GM21723 (cell line): ENCODE data around the gene CCDC88B.
"Not testable (repeated sequence)": the region's sequence is repeated elsewhere in the genome, so short reads cannot be mapped to it uniquely, and the experiment has no call there.

ENCODE experiments used
- ATAC-seq: cut with Tn5 transposase; IDR thresholded peaks from one replicate; pipeline ENCODE4 v1.9.1; 2021; ENCODE audit warnings: mild to moderate bottlenecking, moderate library complexity; ENCODE audit not compliant: unreplicated experiment

CCDC88B gene

DNA sequence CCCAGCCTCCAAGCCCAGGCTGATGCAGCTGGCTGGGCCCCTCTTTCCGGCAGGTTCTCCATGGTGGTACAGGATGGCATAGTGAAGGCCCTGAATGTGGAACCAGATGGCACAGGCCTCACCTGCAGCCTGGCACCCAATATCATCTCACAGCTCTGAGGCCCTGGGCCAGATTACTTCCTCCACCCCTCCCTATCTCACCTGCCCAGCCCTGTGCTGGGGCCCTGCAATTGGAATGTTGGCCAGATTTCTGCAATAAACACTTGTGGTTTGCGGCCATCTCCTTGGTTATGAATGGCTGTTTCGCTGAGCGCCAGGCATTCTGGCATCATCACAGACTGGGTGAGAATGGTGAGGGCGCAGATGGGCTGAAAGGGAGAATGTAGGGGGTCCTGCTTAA lies 18.5 kb upstream of the CCDC88B start:
- no peak for ATAC-seq

DNA sequence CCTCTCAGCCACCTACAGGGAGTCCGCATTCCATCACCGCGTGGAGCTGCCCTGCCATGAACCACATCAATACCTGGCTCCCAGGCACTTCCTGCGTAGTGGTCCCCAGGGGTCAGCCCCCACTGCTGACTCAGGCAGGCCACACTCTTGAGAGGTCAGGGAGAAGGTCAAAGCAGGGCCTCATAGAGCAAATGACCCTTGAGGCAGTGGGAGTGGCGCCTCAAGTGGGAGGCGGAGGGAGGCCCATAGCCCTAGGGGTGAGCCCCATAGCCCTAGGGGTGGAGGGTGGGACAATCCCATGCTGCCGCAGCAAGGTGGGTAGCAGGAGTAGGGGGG lies 17.1 kb upstream of the CCDC88B start:
- ATAC-seq: no peak

DNA sequence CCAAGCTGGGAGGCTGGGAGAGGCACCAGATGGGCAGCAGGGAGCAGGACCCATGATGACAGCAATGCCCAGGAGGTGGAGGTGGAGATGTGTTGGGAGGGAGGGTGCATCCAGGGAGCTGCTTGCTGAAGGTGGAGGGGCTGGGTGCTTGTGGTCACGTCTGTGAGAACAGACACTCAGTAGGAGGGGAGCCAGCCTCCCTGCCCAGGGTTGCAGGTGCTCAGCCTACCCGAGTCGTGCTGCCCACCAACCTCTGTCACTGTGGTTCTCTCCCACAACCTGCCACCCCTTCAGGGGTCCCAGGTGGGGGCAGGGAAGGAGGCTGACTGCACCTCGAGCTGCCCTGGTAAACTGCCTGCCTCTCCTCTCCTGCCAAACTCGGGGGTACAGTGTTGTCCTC lies 16.6 kb upstream of the CCDC88B start:
- no peak for ATAC-seq

DNA sequence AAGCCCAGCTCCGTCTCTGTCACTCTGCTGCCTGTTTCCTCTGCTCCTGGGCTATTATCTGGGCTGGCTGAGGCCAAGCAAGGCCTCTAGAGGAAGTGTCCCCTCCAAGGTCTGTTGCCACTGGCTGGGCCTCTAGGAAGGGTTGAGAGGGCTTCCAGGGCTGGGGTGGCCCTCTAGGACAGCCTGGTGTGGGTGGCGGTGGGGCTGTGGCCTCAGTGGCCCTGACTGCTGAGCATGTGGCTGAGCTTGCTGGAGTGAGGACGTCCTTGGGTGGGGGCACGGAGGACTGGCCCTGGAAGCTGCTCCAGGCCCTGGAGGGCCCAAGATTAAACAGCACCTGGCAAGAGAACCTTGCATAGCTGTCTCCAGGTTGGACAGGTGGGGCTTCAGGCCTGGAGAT lies 16.0 kb upstream of the CCDC88B start:
- not testable (repeated sequence) for ATAC-seq

DNA sequence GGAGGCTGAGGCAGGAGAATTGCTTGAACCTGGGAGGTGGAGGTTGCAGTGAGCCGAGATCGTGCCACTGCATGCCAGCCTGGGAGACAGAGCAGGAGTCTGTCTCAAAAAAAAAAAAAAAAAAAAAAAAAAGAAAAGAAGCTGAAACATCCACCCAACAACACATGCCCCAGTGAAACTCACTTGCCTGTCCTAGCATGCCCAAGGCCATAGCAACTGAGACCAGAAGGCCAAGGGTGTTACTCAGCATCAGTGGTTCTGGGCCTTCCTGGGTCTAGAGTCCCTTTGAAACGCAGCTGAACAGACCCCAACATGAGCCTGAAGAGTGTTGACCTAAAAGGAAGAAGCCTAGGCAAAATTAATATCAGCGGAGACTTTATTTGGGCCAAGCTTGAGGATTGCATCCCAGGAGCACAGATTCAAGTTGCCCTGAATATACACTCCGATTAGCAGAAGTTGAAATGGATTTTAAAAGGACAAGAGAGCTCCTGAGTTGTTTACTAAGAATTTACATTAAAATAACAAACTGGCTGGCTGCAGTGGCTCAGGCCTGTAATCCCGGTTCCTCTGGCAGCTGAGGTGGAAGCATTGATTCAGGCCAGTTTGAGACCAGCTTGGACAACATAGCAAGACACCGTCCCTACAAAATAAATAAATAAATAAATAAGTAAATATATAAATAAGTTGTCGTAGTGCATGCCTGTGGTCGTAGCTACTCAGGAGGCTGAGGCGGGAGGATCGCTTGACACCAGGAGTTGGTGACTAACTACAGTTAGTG lies 15.1 kb upstream of the CCDC88B start:
- ATAC-seq: no peak

DNA sequence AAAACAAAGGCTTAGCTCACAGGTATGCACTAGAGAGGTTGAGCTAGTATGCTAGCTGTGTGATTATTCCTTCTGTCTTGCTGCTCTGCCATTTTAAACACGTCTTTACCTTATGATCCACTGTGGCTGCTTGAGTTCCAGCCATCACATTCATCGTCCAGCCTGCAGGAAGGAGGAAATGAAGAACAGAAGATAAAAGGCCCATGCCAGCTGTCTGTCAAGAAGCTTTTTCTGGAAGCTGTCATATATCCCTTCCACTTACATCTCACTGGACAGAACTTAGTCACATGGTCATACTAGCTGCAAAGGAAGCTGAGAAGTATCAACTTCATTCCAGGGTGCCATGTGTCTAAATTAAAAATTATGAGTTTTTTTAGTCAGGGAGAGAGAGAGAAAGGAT lies 12.6 kb upstream of the CCDC88B start:
- ATAC-seq: no peak

DNA sequence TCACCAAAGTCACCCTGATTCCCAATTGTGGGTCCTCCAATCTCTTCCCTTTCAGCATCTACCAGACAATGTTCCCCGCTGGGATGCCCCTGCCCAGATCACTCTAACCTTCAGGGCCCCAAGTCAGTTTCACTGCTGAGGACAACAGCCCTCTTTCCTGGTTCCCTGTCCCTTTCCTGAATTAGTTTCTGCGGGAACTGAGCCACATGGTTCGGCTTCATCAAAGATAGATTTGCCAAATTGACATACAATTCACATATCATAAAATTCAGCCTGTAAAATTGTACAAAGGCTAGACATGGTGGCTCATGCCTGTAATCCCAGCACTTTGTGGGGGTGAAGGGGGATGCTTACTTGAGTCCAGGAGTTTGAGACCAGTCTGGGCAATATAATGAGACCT lies 12.0 kb upstream of the CCDC88B start:
- ATAC-seq: no peak

DNA sequence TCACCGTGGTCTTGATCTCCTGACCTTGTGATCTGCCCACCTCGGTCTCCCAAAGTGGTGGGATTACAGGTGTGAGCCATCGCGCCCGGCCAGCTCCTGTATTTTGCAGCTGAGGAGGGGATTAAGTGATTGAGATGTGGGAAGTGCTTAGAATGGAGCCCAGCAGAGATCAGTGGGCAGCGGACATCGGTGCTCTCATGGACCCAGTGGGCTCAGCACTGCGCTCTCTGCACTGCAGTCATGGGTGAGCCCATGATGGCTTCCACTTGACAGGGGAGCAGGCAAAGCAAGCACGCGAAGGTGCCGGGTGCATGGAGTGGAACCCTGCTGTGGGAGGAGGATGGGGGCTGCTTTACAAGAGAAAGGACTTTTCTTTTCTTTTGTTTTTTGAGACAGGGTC lies 9.1 kb upstream of the CCDC88B start:
- ATAC-seq: no peak

DNA sequence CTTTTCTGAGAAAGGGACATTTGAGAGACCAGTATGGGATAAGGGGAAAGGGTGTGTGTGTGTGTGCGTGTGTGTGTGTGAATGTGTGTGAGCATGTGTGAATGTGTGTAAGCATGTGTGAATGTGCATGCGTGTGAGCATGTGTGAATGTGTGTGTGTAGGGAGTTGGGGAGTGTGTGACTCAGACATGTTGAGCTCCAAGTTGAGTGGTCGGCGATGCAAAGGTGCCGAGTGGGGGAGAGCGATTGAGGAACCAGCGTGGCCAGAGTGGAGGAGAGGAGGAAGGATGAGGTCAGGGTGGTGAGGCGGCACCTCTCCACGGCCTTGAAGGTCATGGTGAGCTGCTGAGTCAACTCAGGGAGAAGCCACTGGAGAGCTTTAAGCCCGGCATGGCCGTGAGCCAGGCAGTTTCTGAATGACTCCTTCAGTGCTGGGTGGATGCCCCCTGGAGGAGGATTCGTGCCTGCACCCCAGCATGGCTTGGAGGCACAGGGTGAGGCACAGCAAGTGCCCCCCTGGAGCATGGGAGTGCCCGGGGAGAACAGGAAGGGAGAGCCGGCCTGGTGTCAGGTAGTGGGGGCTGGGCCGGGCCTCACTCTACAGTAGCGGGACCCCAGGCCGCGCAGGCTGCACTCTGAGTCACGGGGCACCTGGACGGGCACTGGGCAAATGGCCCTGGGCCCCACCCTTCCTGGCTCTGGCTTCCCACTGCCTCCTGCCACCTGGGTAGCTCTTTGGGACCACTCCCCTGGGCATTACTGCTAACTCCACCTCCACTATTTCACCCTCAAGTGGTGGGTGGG lies 8.2 kb upstream of the CCDC88B start:
- ATAC-seq: peak; percentile 57

DNA sequence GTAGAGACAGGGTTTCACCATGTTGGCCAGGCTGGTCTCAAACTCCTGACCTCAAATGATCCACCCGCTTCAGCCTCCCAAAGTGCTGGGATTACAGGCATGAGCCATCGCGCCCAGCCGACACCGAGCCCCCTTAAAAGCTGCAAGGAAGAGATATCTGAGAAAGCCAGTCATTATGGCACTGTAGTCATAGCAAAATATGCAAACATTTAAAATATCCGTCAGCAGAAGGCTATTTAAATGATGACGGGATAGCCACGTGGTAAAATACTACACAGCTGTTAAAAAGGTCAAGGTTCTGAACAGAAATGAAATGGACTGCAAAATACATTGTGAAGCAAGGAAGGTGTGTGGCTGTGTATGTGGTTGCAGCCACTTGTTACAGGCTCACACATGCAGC lies 6.4 kb upstream of the CCDC88B start:
- no peak for ATAC-seq

DNA sequence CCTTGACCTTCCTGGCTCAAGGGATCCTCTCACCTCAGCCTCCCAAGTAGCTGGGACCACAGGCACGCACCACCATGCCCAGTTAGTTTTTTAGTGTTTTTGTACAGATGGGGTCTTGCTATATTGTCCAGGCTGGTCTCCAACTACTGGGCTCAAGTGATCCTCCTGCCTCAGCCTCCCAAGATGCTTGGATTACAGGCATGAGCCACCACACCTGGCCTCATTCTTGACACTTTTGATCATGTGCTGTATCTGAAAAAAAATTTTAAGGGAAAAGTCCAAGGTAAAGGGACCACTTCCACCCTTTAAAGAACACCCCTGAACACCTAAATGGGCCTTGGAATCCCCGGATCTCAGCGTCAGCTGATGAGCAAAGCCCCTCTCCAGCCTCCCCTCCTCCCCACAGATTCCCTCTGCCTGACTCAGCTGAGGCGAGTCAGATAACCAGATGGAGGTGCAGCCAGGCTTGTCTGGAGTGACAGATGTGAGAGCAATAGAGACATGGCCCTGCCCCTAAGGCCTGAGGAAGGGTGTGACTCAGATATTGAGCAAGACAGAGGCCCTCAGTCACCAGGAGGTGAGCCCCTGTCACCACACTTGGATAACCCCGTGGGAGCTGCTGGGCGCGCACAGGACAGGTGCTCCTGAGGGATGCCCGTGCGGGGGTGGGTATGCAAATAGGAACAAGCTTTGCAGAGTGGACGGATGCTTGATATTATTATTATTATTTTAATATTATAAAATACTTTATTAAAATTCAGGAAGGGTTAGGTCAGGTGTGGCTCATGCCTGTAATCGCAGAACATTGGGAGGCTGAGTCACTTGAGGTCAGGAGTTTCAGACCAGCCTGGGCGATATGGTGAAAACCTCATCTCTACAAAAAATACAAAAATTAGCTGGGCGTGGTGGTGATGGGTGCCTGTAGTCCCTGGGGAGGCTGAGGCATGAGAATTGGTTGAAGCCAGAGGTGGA lies 5.0 kb upstream of the CCDC88B start:
- peak; percentile 75 for ATAC-seq

DNA sequence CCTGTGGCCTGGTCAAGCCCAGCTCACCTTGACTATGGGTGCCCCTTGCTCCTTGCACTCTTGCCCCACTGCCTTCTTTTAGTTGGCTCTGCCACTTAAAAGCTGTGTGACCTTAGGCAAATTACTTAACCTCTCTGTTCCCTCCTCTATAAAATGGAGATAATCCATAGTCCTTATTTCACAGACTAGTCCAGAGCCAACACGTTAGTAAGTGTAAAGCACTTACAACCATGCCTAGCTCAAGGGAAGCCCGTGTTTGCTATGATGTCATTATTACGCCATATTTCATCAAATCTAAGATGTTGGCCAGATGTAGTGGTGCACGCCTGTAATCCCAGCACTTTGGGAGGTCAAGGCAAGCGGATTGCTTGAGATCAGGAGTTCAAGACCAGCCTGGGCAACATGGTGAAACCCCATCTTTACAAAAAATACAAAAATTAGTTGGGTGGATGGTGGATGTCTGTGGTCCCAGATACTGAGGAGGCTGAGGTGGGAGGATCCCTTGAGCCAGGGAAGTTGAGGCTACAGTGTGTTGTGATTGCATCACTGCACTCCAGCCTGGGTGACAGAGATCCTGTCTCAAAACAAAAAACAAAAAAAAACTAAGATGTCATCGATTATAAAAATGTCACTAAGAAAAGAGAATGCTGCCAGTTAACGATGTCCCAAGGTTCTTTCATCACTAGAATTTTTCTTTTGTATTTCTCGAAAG lies 2.3 kb upstream of the CCDC88B start:
- no peak for ATAC-seq

DNA sequence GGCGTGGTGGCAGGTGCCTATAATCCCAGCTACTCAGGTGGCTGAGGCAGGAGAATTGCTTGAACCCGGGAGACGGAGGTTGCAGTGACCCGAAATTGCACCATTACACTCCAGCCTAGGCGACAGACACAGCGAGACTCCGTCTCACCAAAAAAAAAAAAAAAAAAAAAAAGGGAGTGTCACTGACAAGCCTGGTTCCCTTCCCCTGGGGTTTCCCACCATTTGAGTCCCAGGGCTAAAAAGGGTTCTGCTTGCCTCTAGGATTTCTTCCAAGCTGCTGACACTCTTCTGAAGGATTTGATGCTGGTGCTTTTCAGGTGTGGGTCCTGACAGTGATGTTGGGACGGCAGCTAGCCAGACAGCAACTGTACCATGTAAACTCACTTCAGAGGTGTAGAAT lies 1.3 kb upstream of the CCDC88B start:
- no peak for ATAC-seq

DNA sequence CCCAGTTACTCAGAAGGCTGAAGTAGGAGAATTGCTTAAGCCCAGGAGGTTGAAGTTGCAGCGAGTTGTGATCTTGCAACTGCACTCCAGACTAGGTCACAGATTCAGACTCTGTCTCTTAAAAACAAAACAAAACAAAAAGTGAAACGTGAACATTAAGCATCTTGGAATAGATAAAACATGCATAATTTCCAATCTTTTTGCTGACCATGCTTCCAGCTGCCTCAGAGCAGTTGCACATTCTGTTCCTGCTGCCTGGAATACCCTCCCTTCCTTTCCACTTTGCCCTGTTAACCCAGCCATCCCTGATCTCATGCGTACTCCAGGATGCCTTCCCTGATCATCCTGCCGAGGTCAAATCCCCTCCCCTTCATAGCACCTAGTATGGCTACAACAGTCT lies 718 bp upstream of the CCDC88B start:
- ATAC-seq: no peak

DNA sequence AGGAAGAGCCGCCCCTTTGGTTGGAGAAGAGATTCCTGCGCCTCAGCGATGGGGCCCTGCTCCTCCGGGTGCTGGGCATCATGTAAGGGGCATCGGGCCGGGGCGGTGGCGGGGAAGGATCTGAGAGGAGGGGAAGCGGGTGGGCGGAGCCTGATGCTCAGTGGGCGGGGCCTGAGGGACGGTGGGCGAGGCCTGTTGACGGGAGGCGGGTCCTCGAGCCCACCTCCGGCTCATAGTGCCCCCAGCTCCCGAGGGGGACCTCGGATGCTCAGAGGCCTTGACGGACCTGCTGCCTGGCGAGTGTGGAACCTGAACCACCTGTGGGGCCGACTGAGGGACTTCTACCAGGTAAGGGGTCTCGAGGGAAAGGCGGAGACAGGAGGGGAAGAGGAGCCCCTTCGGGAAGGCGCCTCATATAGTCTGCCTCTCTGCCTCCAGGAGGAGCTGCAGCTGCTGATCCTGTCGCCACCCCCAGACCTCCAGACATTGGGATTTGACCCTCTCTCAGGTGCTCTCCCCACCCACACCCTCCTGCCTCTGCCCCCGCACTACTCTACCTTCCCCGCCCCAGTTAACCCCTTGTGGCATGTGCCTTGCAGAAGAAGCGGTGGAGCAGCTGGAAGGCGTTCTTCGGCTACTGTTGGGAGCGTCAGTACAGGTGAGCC lies 799 bp downstream of the CCDC88B start:
- ATAC-seq: peak; percentile 40

DNA sequence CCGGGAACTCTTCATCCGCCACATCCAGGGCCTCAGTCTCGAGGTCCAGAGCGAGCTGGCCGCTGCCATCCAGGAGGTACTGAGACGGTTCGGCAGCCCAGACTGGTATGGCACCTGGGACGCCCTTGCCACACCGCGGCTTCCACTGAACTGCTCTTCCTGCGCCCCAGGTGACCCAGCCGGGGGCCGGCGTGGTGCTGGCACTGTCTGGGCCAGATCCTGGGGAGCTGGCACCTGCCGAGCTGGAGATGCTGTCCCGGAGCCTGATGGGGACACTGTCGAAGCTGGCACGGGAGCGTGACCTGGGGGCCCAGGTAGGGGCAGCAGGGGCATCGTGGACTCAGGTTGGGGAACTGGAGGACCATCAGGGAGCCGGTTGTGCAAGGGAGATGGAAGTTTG lies 1.4 kb downstream of the CCDC88B start:
- ATAC-seq: no peak

DNA sequence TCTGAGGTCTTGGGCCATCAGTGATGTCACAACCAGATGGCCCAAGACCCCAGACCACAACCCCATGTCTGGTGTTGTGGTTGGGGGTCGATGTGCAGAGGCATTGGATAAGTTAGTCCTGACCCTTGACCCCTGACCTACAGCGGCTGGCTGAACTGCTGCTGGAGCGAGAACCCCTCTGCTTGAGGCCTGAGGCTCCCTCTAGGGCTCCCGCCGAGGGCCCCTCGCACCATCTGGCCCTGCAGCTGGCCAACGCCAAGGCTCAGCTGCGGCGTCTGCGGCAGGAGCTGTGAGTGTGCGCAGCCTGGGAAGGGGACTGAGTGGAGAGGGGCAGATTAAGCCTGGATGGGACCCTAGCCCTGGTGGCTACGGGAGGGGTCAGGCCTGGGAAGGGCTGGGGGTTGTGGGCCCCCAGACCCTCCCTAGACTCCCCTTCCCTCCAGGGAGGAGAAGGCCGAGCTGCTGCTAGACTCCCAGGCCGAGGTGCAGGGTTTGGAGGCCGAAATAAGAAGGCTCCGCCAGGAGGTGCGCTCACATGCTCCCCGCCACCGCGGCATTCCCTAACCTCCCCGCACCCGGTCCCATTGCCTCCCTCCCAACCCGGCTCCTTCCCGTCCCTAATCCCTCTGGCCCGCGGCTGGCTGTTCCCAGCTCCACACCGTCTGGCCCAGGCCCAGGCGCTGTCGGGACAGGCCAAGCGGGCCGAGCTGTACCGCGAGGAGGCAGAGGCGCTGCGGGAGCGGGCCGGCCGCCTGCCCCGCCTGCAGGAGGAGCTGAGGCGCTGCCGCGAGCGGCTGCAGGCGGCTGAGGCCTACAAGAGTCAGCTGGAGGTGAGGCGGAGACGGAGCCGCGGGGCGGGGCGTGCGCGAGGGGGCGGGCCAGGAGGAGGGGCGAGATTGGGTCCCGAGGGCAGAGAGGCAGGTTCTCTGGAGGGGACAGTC lies 2.1 kb downstream of the CCDC88B start:
- peak; percentile 51 for ATAC-seq

DNA sequence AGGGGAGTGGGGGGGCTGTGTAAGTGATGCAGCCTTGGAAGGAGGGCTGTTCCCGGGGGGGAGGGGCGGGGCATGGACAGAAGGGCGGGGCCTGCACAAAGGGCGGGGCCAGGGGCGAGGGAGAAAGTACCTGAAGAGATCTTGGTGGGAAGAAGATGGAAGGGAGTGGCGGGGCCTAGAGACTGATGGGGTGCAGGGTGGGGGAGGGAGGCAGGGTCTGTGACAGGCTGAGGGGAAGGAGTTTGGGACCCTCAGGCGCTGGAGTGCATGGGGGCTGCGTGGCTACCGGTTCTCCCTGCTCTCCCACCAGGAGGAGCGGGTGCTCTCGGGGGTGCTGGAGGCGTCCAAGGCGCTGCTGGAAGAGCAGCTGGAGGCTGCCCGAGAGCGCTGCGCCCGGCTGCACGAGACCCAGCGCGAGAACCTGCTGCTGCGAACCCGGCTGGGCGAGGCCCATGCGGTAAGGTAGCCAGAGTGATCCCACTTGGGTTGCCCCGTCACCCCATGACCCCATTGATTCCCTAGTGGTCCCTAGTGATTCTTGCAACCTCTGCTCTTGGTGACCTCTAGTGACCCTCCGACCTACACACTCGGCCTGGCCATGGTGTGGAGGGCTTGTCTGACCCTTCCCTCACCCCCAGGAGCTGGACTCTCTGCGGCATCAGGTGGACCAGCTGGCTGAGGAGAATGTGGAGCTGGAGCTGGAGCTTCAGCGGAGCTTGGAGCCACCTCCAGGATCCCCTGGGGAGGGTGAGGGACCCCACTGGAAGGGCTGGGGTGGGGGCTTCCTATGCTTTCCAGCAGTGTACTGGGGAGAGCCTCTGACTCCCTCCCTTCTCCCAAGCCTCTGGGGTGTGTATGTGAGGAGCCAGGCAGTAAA lies 3.1 kb downstream of the CCDC88B start:
- ATAC-seq: no peak
